Effector CD4-positive, alpha-beta T cell (primary cell): ENCODE data around the gene EHD2.
"Not testable (repeated sequence)": the region's sequence is repeated elsewhere in the genome, so short reads cannot be mapped to it uniquely, and the experiment has no call there.

ENCODE experiments used
- DNase-seq: peaks from one replicate; pipeline ENCODE4 v3.0.0-alpha.2; 2020

EHD2 gene

GRCh38 chr19:47693489-47693888 is 19.7 kb upstream of the EHD2 start:
- no peak for DNase-seq

- DNase-seq, result no peak
Measured at GRCh38 chr19:47693903-47694302, 19.3 kb upstream of the EHD2 start.

- no peak for DNase-seq
Measured at GRCh38 chr19:47694466-47695273, 18.6 kb upstream of the EHD2 start.

- DNase-seq, result no peak
Measured at GRCh38 chr19:47695533-47696262, 17.5 kb upstream of the EHD2 start.

- DNase-seq, result no peak
Measured at GRCh38 chr19:47696635-47697034, 16.6 kb upstream of the EHD2 start.

- DNase-seq, result peak; percentile 32
Measured at GRCh38 chr19:47697863-47698609, 15.2 kb upstream of the EHD2 start.

- no peak for DNase-seq
Measured at GRCh38 chr19:47698631-47699359, 14.4 kb upstream of the EHD2 start.

- DNase-seq, result peak; percentile 34
Measured at GRCh38 chr19:47699360-47699917, 13.8 kb upstream of the EHD2 start.

GRCh38 chr19:47700934-47701716 is 12.1 kb upstream of the EHD2 start:
- no peak for DNase-seq

- no peak for DNase-seq
Measured at GRCh38 chr19:47701717-47702552, 11.3 kb upstream of the EHD2 start.

- no peak for DNase-seq
Measured at GRCh38 chr19:47702671-47703070, 10.6 kb upstream of the EHD2 start.

GRCh38 chr19:47703301-47703700 is 9.9 kb upstream of the EHD2 start:
- DNase-seq, result no peak

- no peak for DNase-seq
Measured at GRCh38 chr19:47704024-47704423, 9.2 kb upstream of the EHD2 start.

- DNase-seq, result no peak
Measured at GRCh38 chr19:47704656-47705055, 8.6 kb upstream of the EHD2 start.

GRCh38 chr19:47707135-47707925 is 5.9 kb upstream of the EHD2 start:
- DNase-seq, result peak; percentile 57

GRCh38 chr19:47711652-47712242 is 1.5 kb upstream of the EHD2 start:
- no peak for DNase-seq

- DNase-seq, result no peak
Measured at GRCh38 chr19:47714339-47714738, 1.1 kb downstream of the EHD2 start.

GRCh38 chr19:47714855-47715254 is 1.6 kb downstream of the EHD2 start:
- DNase-seq, result not testable (repeated sequence)

- no peak for DNase-seq
Measured at GRCh38 chr19:47716270-47716937, 3.2 kb downstream of the EHD2 start.
